Measurements from ENCODE around the gene EZR.

EZR gene

GRCh38 chr6:158819213-158819976 lies at the start of gene EZR:
TSS of gene EZR (minus strand) at chr6:158819368. CDS start at chr6:158818093, 1,275 bp downstream.
- peak; percentile 83 for DNase-seq

GRCh38 chr6:158868122-158868480 lies 48.9 kb upstream of the EZR start:
- DNase-seq, result no peak

- no peak for DNase-seq
Observed at GRCh38 chr6:158867381-158868121, 48.4 kb upstream of the EZR start.

GRCh38 chr6:158865769-158866168 lies 46.6 kb upstream of the EZR start:
- DNase-seq, result no peak

GRCh38 chr6:158863646-158864045 lies 44.5 kb upstream of the EZR start:
- no peak for DNase-seq

GRCh38 chr6:158861686-158862381 lies 42.7 kb upstream of the EZR start:
- no peak for DNase-seq

GRCh38 chr6:158860279-158860865 lies 41.2 kb upstream of the EZR start:
- DNase-seq, result no peak

- no peak for DNase-seq
Observed at GRCh38 chr6:158856261-158856660, 37.1 kb upstream of the EZR start.

GRCh38 chr6:158854214-158855101 lies 35.3 kb upstream of the EZR start:
- DNase-seq, result no peak

GRCh38 chr6:158853880-158854213 lies 34.7 kb upstream of the EZR start:
- DNase-seq, result no peak

- peak; percentile 86 for DNase-seq
Observed at GRCh38 chr6:158853072-158853879, 34.1 kb upstream of the EZR start.

GRCh38 chr6:158852312-158853071 lies 33.3 kb upstream of the EZR start:
- DNase-seq, result peak; percentile 6

- DNase-seq, result no peak
Observed at GRCh38 chr6:158850807-158851115, 31.6 kb upstream of the EZR start.

GRCh38 chr6:158849899-158850806 lies 31.0 kb upstream of the EZR start:
- peak; percentile 67 for DNase-seq

GRCh38 chr6:158848490-158848895 lies 29.3 kb upstream of the EZR start:
- DNase-seq, result no peak

GRCh38 chr6:158847786-158848185 lies 28.6 kb upstream of the EZR start:
- DNase-seq, result no peak

- no peak for DNase-seq
Observed at GRCh38 chr6:158847012-158847529, 27.9 kb upstream of the EZR start.

GRCh38 chr6:158843751-158844683 lies 24.8 kb upstream of the EZR start:
- DNase-seq, result no peak

Measured in stimulated activated CD4-positive, alpha-beta T cell treated with anti-CD3 and anti-CD28 coated beads, Interleukin-1b, Interleukin-23, amount 100 ng/mL, for 48 hours (primary cell).